ENCODE measurements around the gene SRSF5. TPM values are rescaled to one million over a fixed set of nuclear protein-coding genes. Genes with fewer than 3 reads are reported as not detected.

Gene SRSF5
- total RNA-seq, 1 experiment from 2014 or later = 389 TPM

DNA sequence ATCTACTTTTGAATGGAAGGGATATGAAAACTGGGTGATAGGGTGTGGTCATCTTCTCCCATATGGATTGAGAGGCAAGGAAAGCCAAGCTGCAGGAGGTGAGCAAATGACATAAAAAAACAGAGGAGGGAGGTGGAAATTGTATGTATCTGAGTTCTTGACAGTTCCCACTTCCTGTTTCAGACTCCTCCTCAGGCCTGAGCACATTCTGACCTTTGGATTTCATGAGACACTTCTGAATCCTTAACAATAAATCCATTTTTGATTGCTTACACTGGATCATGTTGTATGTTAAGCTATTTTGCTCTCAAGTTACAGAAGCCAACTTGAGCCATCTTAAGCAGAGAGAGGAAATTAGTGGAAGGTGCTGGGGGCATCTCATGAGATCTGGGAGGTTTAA is 11.6 kb upstream of the SRSF5 start:
- no peak overlapping the region for H3K14ac ChIP-seq (ENCODE audit: insufficient read depth, low read length)
- Mint-ChIP-seq H3K36me3 (ENCODE audit: insufficient read depth in 1 of 3, low read depth in 3 of 3) (no peaks in the 10 kb centered on the region), H3K27me3 (ENCODE audit: low read depth) (no peaks in the 10 kb centered on the region; the same call in 1 of the 2 replicates), H3K4me1 (peaks cover 15 to 16% of the 10 kb centered on the region in 2 experiments), H3K27ac (no peak overlapping the region), H3K9me3 (no peaks in the 10 kb centered on the region; a peak in 1 of 5 replicates), H3K4me3 (no peak overlapping the region)
- no peaks in the 10 kb centered on the region for H3K79me1 ChIP-seq (ENCODE audit: insufficient read depth, low read depth, low read length, poor library complexity, severe bottlenecking)
- H3K4ac ChIP-seq (ENCODE audit: low read depth, low read length) = no peak overlapping the region
- no peak overlapping the region for H3K27ac ChIP-seq (ENCODE audit: insufficient read length, low read depth, low read length)
- no peak overlapping the region for H2BK120ac ChIP-seq (ENCODE audit: low read depth, low read length, poor library complexity, severe bottlenecking)
- H2BK15ac ChIP-seq (ENCODE audit: low read depth, low read length) = no peak overlapping the region
- no peak overlapping the region for H3K4me2 ChIP-seq (ENCODE audit: insufficient read depth, insufficient read length, low read length)
- no peaks in the 10 kb centered on the region for H3K79me2 ChIP-seq (ENCODE audit: insufficient read depth, low read length)
- no peak overlapping the region for H2BK5ac ChIP-seq (ENCODE audit: insufficient read length, low read length)
- no peak overlapping the region for H4K8ac ChIP-seq (replicated peaks; ENCODE audit: insufficient read length, low read depth, low read length)
- no peaks in the 10 kb centered on the region for H3K27me3 ChIP-seq (ENCODE audit: insufficient read depth, low read length)
- H4K20me1 ChIP-seq (ENCODE audit: control insufficient read depth, insufficient read depth, insufficient read length) = no peaks in the 10 kb centered on the region
- no peak overlapping the region for H2BK20ac ChIP-seq (ENCODE audit: low read depth, low read length, poor library complexity, severe bottlenecking)
- no peak overlapping the region for H3T11ph ChIP-seq (ENCODE audit: low read length)
- H3K23me2 ChIP-seq (ENCODE audit: insufficient read length, low read depth, low read length, poor library complexity, severe bottlenecking) = no peaks in the 10 kb centered on the region
- no peak for DNase-seq
- H3K23ac ChIP-seq (ENCODE audit: insufficient read length, low read depth, low read length) = no peak overlapping the region
- H2BK12ac ChIP-seq (ENCODE audit: insufficient read length, low read depth, low read length) = no peak overlapping the region
- H3K56ac ChIP-seq (ENCODE audit: insufficient read length, low read depth, low read length) = no peak overlapping the region
- TF ChIP-seq, protein P1, sequence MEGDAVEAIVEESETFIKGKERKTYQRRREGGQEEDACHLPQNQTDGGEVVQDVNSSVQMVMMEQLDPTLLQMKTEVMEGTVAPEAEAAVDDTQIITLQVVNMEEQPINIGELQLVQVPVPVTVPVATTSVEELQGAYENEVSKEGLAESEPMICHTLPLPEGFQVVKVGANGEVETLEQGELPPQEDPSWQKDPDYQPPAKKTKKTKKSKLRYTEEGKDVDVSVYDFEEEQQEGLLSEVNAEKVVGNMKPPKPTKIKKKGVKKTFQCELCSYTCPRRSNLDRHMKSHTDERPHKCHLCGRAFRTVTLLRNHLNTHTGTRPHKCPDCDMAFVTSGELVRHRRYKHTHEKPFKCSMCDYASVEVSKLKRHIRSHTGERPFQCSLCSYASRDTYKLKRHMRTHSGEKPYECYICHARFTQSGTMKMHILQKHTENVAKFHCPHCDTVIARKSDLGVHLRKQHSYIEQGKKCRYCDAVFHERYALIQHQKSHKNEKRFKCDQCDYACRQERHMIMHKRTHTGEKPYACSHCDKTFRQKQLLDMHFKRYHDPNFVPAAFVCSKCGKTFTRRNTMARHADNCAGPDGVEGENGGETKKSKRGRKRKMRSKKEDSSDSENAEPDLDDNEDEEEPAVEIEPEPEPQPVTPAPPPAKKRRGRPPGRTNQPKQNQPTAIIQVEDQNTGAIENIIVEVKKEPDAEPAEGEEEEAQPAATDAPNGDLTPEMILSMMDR (conservative IDR thresholded peaks at IDR 0.05) = no peak
- no peak overlapping the region for H2AK5ac ChIP-seq (ENCODE audit: insufficient read length, low read length)
- H3K9me3 ChIP-seq (ENCODE audit: control insufficient read depth, low read depth, low read length) = no peaks in the 10 kb centered on the region
- H3K9ac ChIP-seq (ENCODE audit: extremely low read depth, insufficient read length, low read length) = no peak overlapping the region
- no peak overlapping the region for H4K91ac ChIP-seq (ENCODE audit: insufficient read length, low read depth, low read length)
- H3K4me1 ChIP-seq (ENCODE audit: insufficient read depth, low read length) = no peaks in the 10 kb centered on the region; the same call in 1 of the 2 replicates
- H2AFZ ChIP-seq (ENCODE audit: low read length) = no peak overlapping the region
- H4K5ac ChIP-seq (ENCODE audit: insufficient read length, low read depth, low read length) = no peak overlapping the region
- H3K18ac ChIP-seq (ENCODE audit: insufficient read length, low read depth, low read length) = no peak overlapping the region
